ENCODE results near the gene CBX4. TPM values are rescaled to one million over a fixed set of nuclear protein-coding genes. Genes with fewer than 3 reads are reported as not detected.

Gene CBX4
- total RNA-seq, 1 donor from 2014 or later: 56.3 TPM

GRCh38 chr17:79852748-79853147 lies 13.5 kb upstream of the CBX4 start:
- Mint-ChIP-seq H3K4me1 (peaks cover 5% of the 10 kb centered on the region), H3K36me3 (ENCODE audit: low read depth) (no peaks in the 10 kb centered on the region), H3K27ac (no peak overlapping the region), H3K27me3 (peaks cover 24% of the 10 kb centered on the region), H3K9me3 (no peaks in the 10 kb centered on the region), H3K4me3 (peak overlapping the region; percentile 52)
- ChIA-PET POLR2A (no interaction called here), CTCF (interaction anchor here (0.8 kb wide), 1 partner anchor 8 kb away, joined by 3 read pairs; no protein-coding TSS in a partner anchor)
- ATAC-seq (ENCODE audit: low read depth): no peak
- DNase-seq: no peak
- intact Hi-C loops (cut with micrococcal nuclease): no loop called here
- TF ChIP-seq CTCF (IDR thresholded peaks at IDR 0.05): no peak

- POLR2A ChIA-PET: interaction anchor here (0.7 to 1.5 kb wide), 4 partner anchors 9 to 1443 kb away, joined by 3 to 5 read pairs (median 3); partner anchors contain the start of genes CBX4, CBX8 and SLC38A10
Observed at GRCh38 chr17:79851461-79851817, 12.2 kb upstream of the CBX4 start.

GRCh38 chr17:79850571-79851460 lies 11.6 kb upstream of the CBX4 start:
- H3K27ac Mint-ChIP-seq: no peak overlapping the region
- DNase-seq (no peak), ATAC-seq (ENCODE audit: low read depth) (peak; percentile 25)
- no peak overlapping the region for H3K4me3 Mint-ChIP-seq
- ChIA-PET CTCF (no interaction called here), POLR2A (interaction anchor here (1.0 to 1.5 kb wide), 3 partner anchors 8 to 54 kb away, joined by 3 to 5 read pairs (median 3); partner anchors contain the start of genes CBX4 and CBX8)
- TF ChIP-seq CTCF (IDR thresholded peaks at IDR 0.05): no peak
- intact Hi-C loops (cut with micrococcal nuclease): no loop called here
- H3K36me3 Mint-ChIP-seq (ENCODE audit: low read depth): no peaks in the 10 kb centered on the region
- H3K9me3 Mint-ChIP-seq: no peaks in the 10 kb centered on the region
- H3K27me3 Mint-ChIP-seq: peaks cover 16% of the 10 kb centered on the region
- H3K4me1 Mint-ChIP-seq: peaks cover 5% of the 10 kb centered on the region

More at GRCh38 chr17:79851461-79851817, 12.2 kb upstream of the CBX4 start:
- intact Hi-C loops (cut with micrococcal nuclease): no loop called here
- Mint-ChIP-seq H3K4me1 (peaks cover 5% of the 10 kb centered on the region), H3K36me3 (ENCODE audit: low read depth) (no peaks in the 10 kb centered on the region), H3K27ac (no peak overlapping the region), H3K9me3 (no peaks in the 10 kb centered on the region), H3K4me3 (no peak overlapping the region), H3K27me3 (peaks cover 16% of the 10 kb centered on the region)
- ATAC-seq (ENCODE audit: low read depth) (no peak), DNase-seq (no peak)
- no peak for TF ChIP-seq CTCF (IDR thresholded peaks at IDR 0.05)
- CTCF ChIA-PET: no interaction called here

- ChIA-PET CTCF (no interaction called here), POLR2A (interaction anchor here (0.9 to 1.5 kb wide), 2 partner anchors 53 to 83 kb away, joined by 3 to 5 read pairs; partner anchors contain the start of gene CBX8)
- no peak overlapping the region for H3K27ac Mint-ChIP-seq
- peaks cover 13% of the 10 kb centered on the region for H3K27me3 Mint-ChIP-seq
- H3K4me1 Mint-ChIP-seq: peaks cover 12% of the 10 kb centered on the region
- no peaks in the 10 kb centered on the region for H3K36me3 Mint-ChIP-seq (ENCODE audit: low read depth)
- DNase-seq (no peak), ATAC-seq (ENCODE audit: low read depth) (no peak)
- TF ChIP-seq CTCF (IDR thresholded peaks at IDR 0.05): no peak
- no peaks in the 10 kb centered on the region for H3K9me3 Mint-ChIP-seq
- H3K4me3 Mint-ChIP-seq: no peak overlapping the region
- intact Hi-C loops (cut with micrococcal nuclease): no loop called here
Observed at GRCh38 chr17:79849953-79850352, 10.7 kb upstream of the CBX4 start.

- Mint-ChIP-seq H3K4me1 (peaks cover 16% of the 10 kb centered on the region), H3K4me3 (no peak overlapping the region), H3K36me3 (ENCODE audit: low read depth) (no peaks in the 10 kb centered on the region), H3K27me3 (peaks cover 16% of the 10 kb centered on the region), H3K9me3 (no peaks in the 10 kb centered on the region), H3K27ac (no peak overlapping the region)
- TF ChIP-seq CTCF (IDR thresholded peaks at IDR 0.05): no peak
- ChIA-PET CTCF (no interaction called here), POLR2A (no interaction called here)
- ATAC-seq (ENCODE audit: low read depth): no peak
- intact Hi-C loops (cut with micrococcal nuclease): no loop called here
- DNase-seq: no peak
Observed at GRCh38 chr17:79848370-79848766, 9.1 kb upstream of the CBX4 start.
